Psoas muscle (tissue), 8 donors: ENCODE results near the gene FCRL4. TPM values are rescaled to one million over a fixed set of nuclear protein-coding genes. Genes with fewer than 3 reads are reported as not detected.

Experiments used
- ATAC-seq, 4 donors: fragments of 200-7000 bp; cut with Tn5 transposase; one replicate each; pipeline ENCODE4 v1.9.1; 2020; ENCODE audit warnings: moderate library complexity in 3 of 4, mild to moderate bottlenecking in 2 of 4
- DNase-seq, 2 donors: peaks; one replicate each; pipeline ENCODE4 v3.0.0-alpha.2; 2020
- H3K27ac ChIP-seq: fragments of 200-600 bp; one replicate; pipeline ENCODE4 v1.8.0; 2022
- H3K27me3 ChIP-seq, 3 donors: fragments of 200-600 bp in 1 of 3; one replicate each; pipeline versions ENCODE4 v1.6.1 to v1.8.0; 2013 to 2022; ENCODE audit warnings: low read length in 2 of 3, mild to moderate bottlenecking in 2 of 3, moderate library complexity in 1 of 3; ENCODE audit not compliant: insufficient read depth in 3 of 3
- H3K36me3 ChIP-seq, 2 donors: fragments of 200-600 bp in 1 of 2; one replicate each; pipeline versions ENCODE4 v1.6.1 to v1.8.0; 2013 to 2022; ENCODE audit warnings: low read depth in 1 of 2, mild to moderate bottlenecking in 1 of 2, moderate library complexity in 1 of 2; ENCODE audit not compliant: insufficient read depth in 1 of 2
- H3K4me1 ChIP-seq: fragments of 200-600 bp; one replicate; pipeline ENCODE4 v1.8.0; 2022
- H3K4me3 ChIP-seq: fragments of 200-600 bp; one replicate; pipeline ENCODE4 v1.8.0; 2022; ENCODE audit warnings: mild to moderate bottlenecking
- H3K9me3 ChIP-seq: fragments of 200-600 bp; one replicate; pipeline ENCODE4 v1.8.0; 2022
- CTCF ChIP-seq: fragments of 200-600 bp; IDR thresholded peaks from one replicate; pipeline ENCODE4 v1.8.0; 2022; ENCODE audit warnings: antibody characterized with exemption
- WGBS, 3 donors: extraction: QIAGEN DNeasy Blood & Tissue Kit; methylation state at CpG; one replicate each; pipeline versions ENCODE4 v1.1.6 to v1.1.7; 2013; 5-methylcytosine and 5-hydroxymethylcytosine counted together
- intact Hi-C, 2 donors: fragments of 100-400 bp; cut with DNase I; formaldehyde crosslinking; loops; one replicate each; pipeline versions ENCODE4 v1.11.0 to v1.14.2; 2022
- polyA plus RNA-seq, 3 donors: library from polyadenylated mRNA; stranded (reverse); fragments of 200-250 nt; gene quantifications; one replicate each; pipeline ENCODE4 v1.2.3, GENCODE V29; 2013
- total RNA-seq, 4 donors: library from RNA; stranded (reverse); fragmentation: NEBNext Ultra II Directional in 2 of 4; extraction: Animal tissue kit (Norgen Biotek cat#: 25700) in 2 of 4; gene quantifications; one replicate each; pipeline versions ENCODE4 v1.2.1 to v1.2.4, GENCODE V29; 2021 to 2023
- donor health status: healthy with polysubstance abuse.
- donor health status: DM: no; HTN: no; CAD: no; lungs with moderate emphysema.
- donor health status: Bipolar disorder and iron deficiency.
- donor health status: healthy.
- donor health status: DM: yes; HTN: yes; CAD: no.
- donor health status: DM: no; HTN: no; CAD: no.
- donor health status: DM: no; HTN: no; CAD: no.
- donor health status: DM: yes; HTN: yes; CAD: no.

Gene FCRL4
- total and polyA plus RNA-seq, 7 donors = not detected

GRCh38 chr1:157580179-157580827 lies 17.6 kb downstream of the FCRL4 start:
- ATAC-seq (no peak), DNase-seq (no peak)
- H3K4me1 ChIP-seq = no peaks in the 10 kb centered on the region
- no peaks in the 10 kb centered on the region for H3K36me3 ChIP-seq
- TF ChIP-seq CTCF = peak; percentile 54
- intact Hi-C loops = loop anchor here in 1 of 2 donors (5.0 kb wide), 1 partner anchor 367 kb away; no protein-coding TSS in a partner anchor
- WGBS, 3 donors = 5 to 15% (median 10%) methylated on average over 4 of the region's 4 CpGs
- H3K9me3 ChIP-seq = no peaks in the 10 kb centered on the region
- H3K27me3 ChIP-seq = peaks cover 0 to 2% (median 0%) of the 10 kb centered on the region in 3 donors
- H3K27ac ChIP-seq = no peak overlapping the region
- H3K4me3 ChIP-seq = no peak overlapping the region

DNA sequence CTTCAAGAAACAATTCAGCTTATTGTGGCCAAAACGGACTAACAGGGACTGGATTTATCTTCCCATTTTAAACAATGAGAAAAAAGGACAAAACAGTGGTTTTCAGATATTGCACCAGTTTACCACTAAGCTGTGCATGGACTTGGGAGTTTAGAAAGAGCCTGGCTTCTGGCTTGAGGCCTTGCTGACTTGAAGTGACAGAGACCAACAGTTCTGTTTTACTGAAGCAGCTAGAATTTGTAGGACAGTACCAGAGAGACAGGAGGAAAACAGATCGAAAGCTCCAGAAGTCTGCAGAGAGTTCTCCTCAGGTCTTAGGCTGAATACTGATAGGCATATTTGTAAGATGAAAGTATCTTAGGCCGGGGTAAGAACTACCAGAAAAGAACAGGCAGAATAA lies 20.5 kb downstream of the FCRL4 start:
- Histone ChIP-seq H3K4me3 (no peak overlapping the region), H3K4me1 (no peaks in the 10 kb centered on the region), H3K36me3 (no peaks in the 10 kb centered on the region), H3K9me3 (no peaks in the 10 kb centered on the region), H3K27me3 (peaks cover 0 to 2% (median 0%) of the 10 kb centered on the region in 3 donors), H3K27ac (no peak overlapping the region)
- no peak for DNase-seq
- intact Hi-C loops = no loop called here
- no peak for ATAC-seq
- WGBS, 3 donors = 74 to 81% (median 75%) methylated on average over 3 of the region's 3 CpGs
- no peak for TF ChIP-seq CTCF

GRCh38 chr1:157575744-157576143 lies 22.1 kb downstream of the FCRL4 start:
- Histone ChIP-seq H3K9me3 (no peaks in the 10 kb centered on the region), H3K4me1 (no peaks in the 10 kb centered on the region), H3K36me3 (no peaks in the 10 kb centered on the region), H3K4me3 (no peak overlapping the region), H3K27ac (no peak overlapping the region), H3K27me3 (peaks cover 0 to 2% (median 0%) of the 10 kb centered on the region in 3 donors)
- TF ChIP-seq CTCF = no peak
- ATAC-seq (no peak), DNase-seq (no peak)
- WGBS, 3 donors = 85 to 88% (median 86%) methylated on average over 2 of the region's 2 CpGs
- intact Hi-C loops = no loop called here

GRCh38 chr1:157574836-157575235 lies 23.0 kb downstream of the FCRL4 start:
- 80 to 94% (median 91%) methylated on average over 1 of the region's 1 CpG for WGBS, 3 donors
- Histone ChIP-seq H3K36me3 (no peaks in the 10 kb centered on the region), H3K4me1 (no peaks in the 10 kb centered on the region), H3K9me3 (no peaks in the 10 kb centered on the region), H3K27ac (no peak overlapping the region), H3K27me3 (peaks cover 0 to 2% (median 0%) of the 10 kb centered on the region in 3 donors), H3K4me3 (no peak overlapping the region)
- ATAC-seq (no peak), DNase-seq (no peak)
- intact Hi-C loops = no loop called here
- no peak for TF ChIP-seq CTCF
